ENCODE measurements around the gene CCR2.

DNA sequence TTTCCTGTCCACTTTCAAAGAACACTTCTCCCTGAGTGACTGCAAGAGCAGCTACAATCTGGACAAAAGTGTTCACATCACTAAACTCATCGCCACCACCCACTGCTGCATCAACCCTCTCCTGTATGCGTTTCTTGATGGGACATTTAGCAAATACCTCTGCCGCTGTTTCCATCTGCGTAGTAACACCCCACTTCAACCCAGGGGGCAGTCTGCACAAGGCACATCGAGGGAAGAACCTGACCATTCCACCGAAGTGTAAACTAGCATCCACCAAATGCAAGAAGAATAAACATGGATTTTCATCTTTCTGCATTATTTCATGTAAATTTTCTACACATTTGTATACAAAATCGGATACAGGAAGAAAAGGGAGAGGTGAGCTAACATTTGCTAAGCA, 54.9 kb downstream of the CCR2 start:
- TF ChIP-seq CTCF (IDR thresholded peaks at IDR 0.05) (no peak), POLR2A (IDR thresholded peaks at IDR 0.05) (no peak)

Measured in suprapubic skin (tissue), 3 donors.